A673 (cell line): Measurements from ENCODE around the gene GPR39.

Source experiments
- EZH2 ChIP-seq: fragments of 200-600 bp; sonication (generic); IDR thresholded peaks from 2 replicates; pipeline ENCODE4 v1.6.1; 2017; ENCODE audit warnings: borderline replicate concordance, low read depth, mild to moderate bottlenecking, mixed read lengths, antibody characterized with exemption, low read length; ENCODE audit not compliant: poor library complexity, severe bottlenecking
- TF ChIP-seq, protein P1 (sequence below): fragments of 300-800, 200-600 bp; sonication (generic); conservative IDR thresholded peaks from 2 replicates; pipeline ENCODE4 v1.5.1; 2017; ENCODE audit warnings: low read depth, mild to moderate bottlenecking, antibody characterized with exemption, low read length, moderate library complexity, mixed read lengths

DNA sequence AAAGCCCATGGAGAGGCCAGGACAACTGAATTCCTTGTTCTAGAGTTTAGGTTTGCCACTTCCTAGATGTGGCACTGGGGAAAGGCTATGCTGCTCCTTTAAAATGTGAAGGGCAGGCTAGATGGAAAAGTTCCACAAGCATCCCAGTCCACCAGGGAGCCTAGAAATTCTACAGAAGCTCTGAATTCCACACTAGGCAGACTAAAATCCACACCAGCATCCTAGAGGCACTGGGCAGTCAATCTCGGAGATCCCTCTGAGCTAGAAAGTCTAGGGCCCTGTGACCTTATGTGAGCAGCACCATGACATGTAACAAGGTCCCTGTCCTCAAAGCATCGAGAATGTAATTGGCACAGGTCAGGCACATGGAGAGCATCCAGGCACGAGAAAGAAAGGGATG lies 181.9 kb downstream of the GPR39 start:
- TF ChIP-seq, protein P1, sequence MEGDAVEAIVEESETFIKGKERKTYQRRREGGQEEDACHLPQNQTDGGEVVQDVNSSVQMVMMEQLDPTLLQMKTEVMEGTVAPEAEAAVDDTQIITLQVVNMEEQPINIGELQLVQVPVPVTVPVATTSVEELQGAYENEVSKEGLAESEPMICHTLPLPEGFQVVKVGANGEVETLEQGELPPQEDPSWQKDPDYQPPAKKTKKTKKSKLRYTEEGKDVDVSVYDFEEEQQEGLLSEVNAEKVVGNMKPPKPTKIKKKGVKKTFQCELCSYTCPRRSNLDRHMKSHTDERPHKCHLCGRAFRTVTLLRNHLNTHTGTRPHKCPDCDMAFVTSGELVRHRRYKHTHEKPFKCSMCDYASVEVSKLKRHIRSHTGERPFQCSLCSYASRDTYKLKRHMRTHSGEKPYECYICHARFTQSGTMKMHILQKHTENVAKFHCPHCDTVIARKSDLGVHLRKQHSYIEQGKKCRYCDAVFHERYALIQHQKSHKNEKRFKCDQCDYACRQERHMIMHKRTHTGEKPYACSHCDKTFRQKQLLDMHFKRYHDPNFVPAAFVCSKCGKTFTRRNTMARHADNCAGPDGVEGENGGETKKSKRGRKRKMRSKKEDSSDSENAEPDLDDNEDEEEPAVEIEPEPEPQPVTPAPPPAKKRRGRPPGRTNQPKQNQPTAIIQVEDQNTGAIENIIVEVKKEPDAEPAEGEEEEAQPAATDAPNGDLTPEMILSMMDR = no peak
- TF ChIP-seq EZH2 = no peak
